Mesenchymal stem cell (in vitro differentiated cells and primary cell): ENCODE results near the gene NR1I2.

Source experiments
- DNase-seq: peaks from one replicate; pipeline ENCODE4 v3.0.0-alpha.2; 2013
- H2AFZ ChIP-seq: one replicate; pipeline ENCODE4 v1.6.1; 2013; ENCODE audit warnings: low read depth, mild to moderate bottlenecking, control low read depth, inconsistent platforms, low read length, moderate library complexity
- H2AK5ac ChIP-seq: 2 replicates; pipeline ENCODE4 v1.6.1; 2013; ENCODE audit warnings: low read length, moderate library complexity, mild to moderate bottlenecking, inconsistent platforms; ENCODE audit not compliant: severe bottlenecking
- H2BK120ac ChIP-seq: one replicate; pipeline ENCODE4 v1.6.1; 2013; ENCODE audit warnings: low read depth, mild to moderate bottlenecking, inconsistent platforms, low read length, moderate library complexity
- H2BK12ac ChIP-seq, 2 experiments: one replicate each; pipeline ENCODE4 v1.6.1; 2013; ENCODE audit warnings: inconsistent platforms in 2 of 2, low read length in 2 of 2, mild to moderate bottlenecking in 2 of 2, moderate library complexity in 2 of 2, control low read depth in 1 of 2
- H2BK15ac ChIP-seq: one replicate; pipeline ENCODE4 v1.6.1; 2013; ENCODE audit warnings: mild to moderate bottlenecking, low read depth, inconsistent platforms; ENCODE audit not compliant: poor library complexity, severe bottlenecking
- H2BK5ac ChIP-seq: 2 replicates; pipeline ENCODE4 v1.6.1; 2013; ENCODE audit warnings: low read depth, mild to moderate bottlenecking, low read length, control low read depth, inconsistent platforms; ENCODE audit not compliant: poor library complexity, severe bottlenecking
- H3K14ac ChIP-seq, 2 experiments: one replicate each; pipeline ENCODE4 v1.6.1; 2013; ENCODE audit warnings: inconsistent platforms in 2 of 2, low read length in 2 of 2, control low read depth in 1 of 2, mild to moderate bottlenecking in 1 of 2, moderate library complexity in 1 of 2
- H3K18ac ChIP-seq, 2 experiments: one replicate each; pipeline ENCODE4 v1.6.1; 2013; ENCODE audit warnings: inconsistent platforms in 2 of 2, low read length in 2 of 2, control low read depth in 1 of 2, low read depth in 1 of 2, mild to moderate bottlenecking in 1 of 2
- H3K23ac ChIP-seq, 2 experiments: one replicate each; pipeline ENCODE4 v1.6.1; 2013; ENCODE audit warnings: inconsistent platforms in 2 of 2, low read length in 2 of 2, mild to moderate bottlenecking in 2 of 2, moderate library complexity in 2 of 2, control low read depth in 1 of 2
- H3K27ac ChIP-seq: 2 replicates; pipeline ENCODE4 v1.5.1; 2013; ENCODE audit warnings: mild to moderate bottlenecking, moderate library complexity, low read length, control low read depth, inconsistent platforms; ENCODE audit not compliant: poor library complexity, severe bottlenecking
- H3K27me3 ChIP-seq, 2 experiments: 2 replicates each; pipeline versions ENCODE4 v1.6.1 to v1.7.0; 2013; ENCODE audit warnings: low read length in 2 of 2, mild to moderate bottlenecking in 2 of 2, moderate library complexity in 2 of 2, control low read depth in 1 of 2, inconsistent platforms in 1 of 2; ENCODE audit not compliant: control insufficient read depth in 1 of 2, insufficient read depth in 1 of 2
- H3K36me3 ChIP-seq, 2 experiments: 2 replicates each; pipeline versions ENCODE4 v1.6.1 to v1.7.0; 2013; ENCODE audit warnings: low read length in 2 of 2, control low read depth in 1 of 2, inconsistent platforms in 1 of 2, low read depth in 1 of 2, mild to moderate bottlenecking in 1 of 2; ENCODE audit not compliant: insufficient read depth in 2 of 2, control insufficient read depth in 1 of 2
- H3K4ac ChIP-seq, 2 experiments: one replicate each; pipeline ENCODE4 v1.6.1; 2013; ENCODE audit warnings: inconsistent platforms in 2 of 2, low read length in 2 of 2, mild to moderate bottlenecking in 2 of 2, moderate library complexity in 2 of 2, control low read depth in 1 of 2, low read depth in 1 of 2
- H3K4me1 ChIP-seq: 2 replicates; pipeline ENCODE4 v1.6.1; 2013; ENCODE audit warnings: low read depth, low read length, control low read depth; ENCODE audit not compliant: control insufficient read depth, insufficient read depth
- H3K4me2 ChIP-seq: 2 replicates; pipeline ENCODE4 v1.6.1; 2013; ENCODE audit warnings: low read length, mild to moderate bottlenecking, inconsistent platforms; ENCODE audit not compliant: poor library complexity, severe bottlenecking
- H3K4me3 ChIP-seq, 2 experiments: 2 replicates each; pipeline versions ENCODE4 v1.5.1 to v1.7.0; 2013; ENCODE audit warnings: low read length in 2 of 2, mild to moderate bottlenecking in 2 of 2, control low read depth in 1 of 2, low read depth in 1 of 2; ENCODE audit not compliant: insufficient read depth in 1 of 2
- H3K79me1 ChIP-seq: replicated peaks from 2 replicates; pipeline ENCODE4 v1.6.1; 2013; ENCODE audit warnings: mild to moderate bottlenecking, control low read depth, low read length, inconsistent platforms; ENCODE audit not compliant: poor library complexity, severe bottlenecking
- H3K9ac ChIP-seq: 2 replicates; pipeline ENCODE4 v1.7.0; 2013; ENCODE audit warnings: mild to moderate bottlenecking, low read length, moderate library complexity
- H3K9me3 ChIP-seq: 2 replicates; pipeline ENCODE4 v1.7.0; 2013; ENCODE audit warnings: mild to moderate bottlenecking, low read length; ENCODE audit not compliant: control insufficient read depth
- H4K8ac ChIP-seq: one replicate; pipeline ENCODE4 v1.6.1; 2013; ENCODE audit warnings: inconsistent platforms, mild to moderate bottlenecking, low read length, moderate library complexity
- H4K91ac ChIP-seq: one replicate; pipeline ENCODE4 v1.6.1; 2013; ENCODE audit warnings: mild to moderate bottlenecking, low read length, inconsistent platforms
- WGBS: methylation state at CpG from one replicate; pipeline ENCODE4 v1.1.7; 2013; ENCODE audit warnings: mixed read lengths; 5-methylcytosine and 5-hydroxymethylcytosine counted together

The NR1I2 gene

GRCh38 chr3:119861681-119862080 lies 79.8 kb downstream of the NR1I2 start:
- no peak overlapping the region for H3K9ac ChIP-seq
- H3K18ac ChIP-seq, result no peak overlapping the region
- no peak overlapping the region for H3K27ac ChIP-seq
- DNase-seq, result no peak
- H3K4me1 ChIP-seq, result no peaks in the 10 kb centered on the region
- no peak overlapping the region for H3K4me3 ChIP-seq
- no peak overlapping the region for H4K91ac ChIP-seq
- no peak overlapping the region for H2BK120ac ChIP-seq
- no peaks in the 10 kb centered on the region for H3K27me3 ChIP-seq
- no peak overlapping the region for H2BK5ac ChIP-seq
- peaks cover 8% of the 10 kb centered on the region for H3K79me1 ChIP-seq
- H2AFZ ChIP-seq, result no peak overlapping the region
- no peak overlapping the region for H3K4ac ChIP-seq
- WGBS, result 93% methylated on average over 2 of the region's 2 CpGs
- H2BK12ac ChIP-seq, result no peak overlapping the region
- H2BK15ac ChIP-seq, result no peak overlapping the region
- H4K8ac ChIP-seq, result no peak overlapping the region
- H3K36me3 ChIP-seq, result peaks cover 5 to 81% of the 10 kb centered on the region in 2 experiments
- peaks cover 17% of the 10 kb centered on the region for H3K9me3 ChIP-seq
- H3K14ac ChIP-seq, result no peak overlapping the region
- no peak overlapping the region for H3K4me2 ChIP-seq
- no peak overlapping the region for H3K23ac ChIP-seq
- H2AK5ac ChIP-seq, result no peak overlapping the region

GRCh38 chr3:119862616-119863015 lies 80.7 kb downstream of the NR1I2 start:
- no peak overlapping the region for H3K4me2 ChIP-seq
- no peak overlapping the region for H3K9ac ChIP-seq
- no peak for DNase-seq
- no peak overlapping the region for H2BK5ac ChIP-seq
- H3K23ac ChIP-seq, result no peak overlapping the region
- no CpG with 5 or more reads among the region's 2 CpGs for WGBS
- no peak overlapping the region for H2AK5ac ChIP-seq
- H4K91ac ChIP-seq, result no peak overlapping the region
- no peak overlapping the region for H2BK15ac ChIP-seq
- H3K27me3 ChIP-seq, result no peaks in the 10 kb centered on the region
- peaks cover 11% of the 10 kb centered on the region for H3K79me1 ChIP-seq
- peaks cover 5 to 74% of the 10 kb centered on the region in 2 experiments for H3K36me3 ChIP-seq
- H4K8ac ChIP-seq, result no peak overlapping the region
- no peak overlapping the region for H3K4me3 ChIP-seq
- no peak overlapping the region for H2BK12ac ChIP-seq
- H3K14ac ChIP-seq, result no peak overlapping the region
- H2BK120ac ChIP-seq, result no peak overlapping the region
- H3K9me3 ChIP-seq, result peaks cover 11% of the 10 kb centered on the region
- no peak overlapping the region for H3K4ac ChIP-seq
- no peak overlapping the region for H2AFZ ChIP-seq
- no peaks in the 10 kb centered on the region for H3K4me1 ChIP-seq
- no peak overlapping the region for H3K27ac ChIP-seq
- H3K18ac ChIP-seq, result no peak overlapping the region

DNA sequence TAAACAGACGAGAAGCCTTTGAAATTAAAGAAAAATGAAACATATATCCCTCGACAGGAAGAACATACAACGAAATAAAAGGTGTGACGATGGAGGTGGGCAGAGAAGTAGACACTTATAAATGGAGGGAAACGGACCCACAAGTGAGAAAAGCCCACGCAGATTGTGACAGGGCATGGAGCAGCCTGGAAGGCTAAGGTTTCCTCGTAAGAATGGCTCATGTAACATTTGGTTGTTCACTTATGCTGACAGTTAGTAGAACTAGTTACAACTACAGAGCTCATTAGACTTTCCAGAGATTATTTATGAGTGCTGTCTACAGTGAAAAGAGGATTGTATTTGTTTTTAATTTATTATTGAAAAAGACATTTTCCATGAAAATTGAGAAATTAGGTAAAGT lies 82.6 kb downstream of the NR1I2 start:
- Histone ChIP-seq H3K27me3 (no peaks in the 10 kb centered on the region), H2AFZ (no peak overlapping the region), H2BK15ac (no peak overlapping the region), H3K36me3 (peaks cover 5 to 61% of the 10 kb centered on the region in 2 experiments), H3K27ac (no peak overlapping the region), H4K8ac (no peak overlapping the region), H3K14ac (no peak overlapping the region), H4K91ac (no peak overlapping the region), H3K18ac (no peak overlapping the region), H2AK5ac (no peak overlapping the region), H3K79me1 (peaks cover 7% of the 10 kb centered on the region), H3K23ac (no peak overlapping the region), H2BK5ac (no peak overlapping the region), H3K9me3 (no peaks in the 10 kb centered on the region), H3K4me3 (no peak overlapping the region), H3K4me1 (no peaks in the 10 kb centered on the region), H2BK120ac (no peak overlapping the region), H2BK12ac (no peak overlapping the region), H3K4ac (no peak overlapping the region), H3K9ac (no peak overlapping the region), H3K4me2 (no peak overlapping the region)
- no peak for DNase-seq
- WGBS, result 98% methylated on average over 7 of the region's 7 CpGs
